ENCODE results near the gene PLXNB1.
A peak's percentile ranks its signal among the peaks of the same experiment; 100 is the strongest.
"Not testable (repeated sequence)": the region's sequence is repeated elsewhere in the genome, so short reads cannot be mapped to it uniquely, and the experiment has no call there.

PLXNB1 gene

GRCh38 chr3:48475188-48475587 is 45.3 kb upstream of the PLXNB1 start:
- Histone ChIP-seq H3K27me3 (no peaks in the 10 kb centered on the region), H3K27ac (no peak overlapping the region), H3K4me3 (ENCODE audit: low read depth in 1 of 2, low read length in 1 of 2) (no peak overlapping the region), H3K36me3 (peaks cover 11% of the 10 kb centered on the region), H3K9me3 (no peaks in the 10 kb centered on the region), H3K4me1 (ENCODE audit: control insufficient read depth in 1 of 2, insufficient read depth in 1 of 2, low read depth in 1 of 2, low read length in 1 of 2) (peaks cover 30 to 44% of the 10 kb centered on the region in 2 experiments)
- TF ChIP-seq CTCF (IDR thresholded peaks at IDR 0.05), result no peak

GRCh38 chr3:48474619-48475018 is 44.7 kb upstream of the PLXNB1 start:
- Histone ChIP-seq H3K27ac (no peak overlapping the region), H3K9me3 (no peaks in the 10 kb centered on the region), H3K4me1 (ENCODE audit: control insufficient read depth in 1 of 2, insufficient read depth in 1 of 2, low read depth in 1 of 2, low read length in 1 of 2) (peaks cover 36 to 50% of the 10 kb centered on the region in 2 experiments), H3K27me3 (no peaks in the 10 kb centered on the region), H3K36me3 (peaks cover 17% of the 10 kb centered on the region), H3K4me3 (ENCODE audit: low read depth in 1 of 2, low read length in 1 of 2) (no peak overlapping the region)
- TF ChIP-seq CTCF (IDR thresholded peaks at IDR 0.05), result no peak

- not testable (repeated sequence) for H3K4me3 ChIP-seq (ENCODE audit: low read depth in 1 of 2, low read length in 1 of 2); H3K27me3 ChIP-seq; H3K9me3 ChIP-seq
- Histone ChIP-seq H3K27ac (peak overlapping the region; percentile 95), H3K36me3 (peaks cover 22% of the 10 kb centered on the region), H3K4me1 (ENCODE audit: control insufficient read depth in 1 of 2, insufficient read depth in 1 of 2, low read depth in 1 of 2, low read length in 1 of 2) (peaks cover 34 to 46% of the 10 kb centered on the region in 2 experiments)
These were observed 44.1 kb upstream of the PLXNB1 start for GRCh38 chr3:48474031-48474430.

- H3K4me1 ChIP-seq (ENCODE audit: control insufficient read depth in 1 of 2, insufficient read depth in 1 of 2, low read depth in 1 of 2, low read length in 1 of 2), result peaks cover 30 to 41% of the 10 kb centered on the region in 2 experiments
- no peak for TF ChIP-seq CTCF (IDR thresholded peaks at IDR 0.05)
- no peaks in the 10 kb centered on the region for H3K27me3 ChIP-seq
- H3K36me3 ChIP-seq, result peaks cover 22% of the 10 kb centered on the region
- H3K27ac ChIP-seq, result peak overlapping the region; percentile 95
- H3K4me3 ChIP-seq (ENCODE audit: low read depth in 1 of 2, low read length in 1 of 2), result peak overlapping the region; percentile 69 to 73
- no peaks in the 10 kb centered on the region for H3K9me3 ChIP-seq
These were observed 43.7 kb upstream of the PLXNB1 start for GRCh38 chr3:48473617-48473952.

GRCh38 chr3:48472923-48473616 is 43.2 kb upstream of the PLXNB1 start:
- H3K27ac ChIP-seq, result peak overlapping the region; percentile 95
- peak overlapping the region; percentile 69 to 73 for H3K4me3 ChIP-seq (ENCODE audit: low read depth in 1 of 2, low read length in 1 of 2)
- peaks cover 29 to 36% of the 10 kb centered on the region in 2 experiments for H3K4me1 ChIP-seq (ENCODE audit: control insufficient read depth in 1 of 2, insufficient read depth in 1 of 2, low read depth in 1 of 2, low read length in 1 of 2)
- H3K9me3 ChIP-seq, result no peaks in the 10 kb centered on the region
- peak; percentile 51 for TF ChIP-seq CTCF (IDR thresholded peaks at IDR 0.05)
- H3K36me3 ChIP-seq, result peaks cover 25% of the 10 kb centered on the region
- no peaks in the 10 kb centered on the region for H3K27me3 ChIP-seq

GRCh38 chr3:48472673-48472922 is 42.7 kb upstream of the PLXNB1 start:
- peak overlapping the region; percentile 69 to 73 for H3K4me3 ChIP-seq (ENCODE audit: low read depth in 1 of 2, low read length in 1 of 2)
- H3K4me1 ChIP-seq (ENCODE audit: control insufficient read depth in 1 of 2, insufficient read depth in 1 of 2, low read depth in 1 of 2, low read length in 1 of 2), result peaks cover 29 to 34% of the 10 kb centered on the region in 2 experiments
- H3K36me3 ChIP-seq, result peaks cover 30% of the 10 kb centered on the region
- no peak for TF ChIP-seq CTCF (IDR thresholded peaks at IDR 0.05)
- peak overlapping the region; percentile 95 for H3K27ac ChIP-seq
- H3K27me3 ChIP-seq, result no peaks in the 10 kb centered on the region
- H3K9me3 ChIP-seq, result no peaks in the 10 kb centered on the region
